ENCODE data around the gene RAB1B.

DNA sequence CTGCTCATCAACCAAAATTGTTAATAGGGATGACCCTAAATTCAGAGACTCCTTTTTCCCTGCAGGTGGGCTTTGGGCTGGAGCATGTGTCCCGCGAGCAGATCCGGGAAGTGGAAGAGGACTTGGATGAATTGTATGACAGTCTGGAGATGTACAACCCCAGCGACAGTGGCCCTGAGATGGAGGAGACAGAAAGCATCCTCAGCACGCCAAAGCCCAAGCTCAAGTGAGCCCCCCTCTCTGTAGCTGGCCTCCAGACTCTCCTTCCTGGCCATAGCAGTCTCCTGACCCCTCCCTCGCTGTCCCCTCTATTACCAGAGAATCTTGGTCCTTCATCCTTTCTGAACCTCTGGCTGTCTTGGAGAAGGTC lies 47.9 kb upstream of the RAB1B start:
- TF ChIP-seq, protein P1, sequence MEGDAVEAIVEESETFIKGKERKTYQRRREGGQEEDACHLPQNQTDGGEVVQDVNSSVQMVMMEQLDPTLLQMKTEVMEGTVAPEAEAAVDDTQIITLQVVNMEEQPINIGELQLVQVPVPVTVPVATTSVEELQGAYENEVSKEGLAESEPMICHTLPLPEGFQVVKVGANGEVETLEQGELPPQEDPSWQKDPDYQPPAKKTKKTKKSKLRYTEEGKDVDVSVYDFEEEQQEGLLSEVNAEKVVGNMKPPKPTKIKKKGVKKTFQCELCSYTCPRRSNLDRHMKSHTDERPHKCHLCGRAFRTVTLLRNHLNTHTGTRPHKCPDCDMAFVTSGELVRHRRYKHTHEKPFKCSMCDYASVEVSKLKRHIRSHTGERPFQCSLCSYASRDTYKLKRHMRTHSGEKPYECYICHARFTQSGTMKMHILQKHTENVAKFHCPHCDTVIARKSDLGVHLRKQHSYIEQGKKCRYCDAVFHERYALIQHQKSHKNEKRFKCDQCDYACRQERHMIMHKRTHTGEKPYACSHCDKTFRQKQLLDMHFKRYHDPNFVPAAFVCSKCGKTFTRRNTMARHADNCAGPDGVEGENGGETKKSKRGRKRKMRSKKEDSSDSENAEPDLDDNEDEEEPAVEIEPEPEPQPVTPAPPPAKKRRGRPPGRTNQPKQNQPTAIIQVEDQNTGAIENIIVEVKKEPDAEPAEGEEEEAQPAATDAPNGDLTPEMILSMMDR (IDR thresholded peaks at IDR 0.05; ENCODE audit: borderline replicate concordance, extremely low read depth, low read length, poor library complexity, severe bottlenecking) = no peak
- TF ChIP-seq EZH2 (IDR thresholded peaks at IDR 0.05; ENCODE audit: borderline replicate concordance, low read depth, low read length, severe bottlenecking) = no peak

Measured in DND-41 (cell line).